HEK293 (cell line): ENCODE data around the gene GPX1.
A peak's percentile ranks its signal among the peaks of the same experiment; 100 is the strongest.
"Not testable (repeated sequence)": the region's sequence is repeated elsewhere in the genome, so short reads cannot be mapped to it uniquely, and the experiment has no call there.

Experiments used
- CTCF ChIA-PET: fragments of 350-600 bp; formaldehyde crosslinking; extraction: SDS; loops from one replicate; lab custom pipeline; 2021; ENCODE audit warnings: antibody characterized with exemption; lab: Yijun Ruan, JAX
- POLR2A ChIA-PET: fragments of 300-600 bp; formaldehyde crosslinking; extraction: SDS; loops from one replicate; lab custom pipeline; 2020; ENCODE audit warnings: antibody characterized with exemption, inconsistent platforms; lab: Yijun Ruan, JAX
- H3K27ac ChIP-seq: fragments of 200-500 bp; sonication (Bioruptor generic); 2 replicates; pipeline ENCODE4 v1.5.1; 2014; ENCODE audit warnings: low read depth, low read length, control low read depth, inconsistent platforms; ENCODE audit errors: extremely low read depth
- H3K36me3 ChIP-seq, 2 experiments: fragments of 200-500 bp in 1 of 2; sonication (Bioruptor generic) in 1 of 2; 1 replicate in 1 of 2; 2 replicates in 1 of 2; pipeline ENCODE4 v1.5.1; 2014 to 2017; ENCODE audit warnings: inconsistent platforms in 2 of 2, low read length in 2 of 2; ENCODE audit not compliant: control insufficient read depth in 2 of 2, insufficient read depth in 1 of 2
- H3K4me1 ChIP-seq: fragments of 200-500 bp; sonication (Bioruptor generic); 2 replicates; pipeline ENCODE4 v1.5.1; 2014; ENCODE audit warnings: mild to moderate bottlenecking, low read length, inconsistent platforms; ENCODE audit not compliant: control insufficient read depth, insufficient read depth
- H3K4me3 ChIP-seq: 2 replicates; pipeline ENCODE4 v1.5.1; 2011; ENCODE audit warnings: low read depth, mild to moderate bottlenecking, control low read depth, low read length, moderate library complexity
- H3K9me3 ChIP-seq: fragments of 200-500 bp; sonication (Bioruptor generic); 2 replicates; pipeline ENCODE4 v1.5.1; 2014; ENCODE audit warnings: low read depth, low read length, inconsistent platforms; ENCODE audit not compliant: control insufficient read depth, insufficient read depth
- BCL11B ChIP-seq: fragments of 450-650 bp; formaldehyde crosslinking; IDR thresholded peaks from 2 replicates; pipeline ENCODE4 v1.5.1; 2016; ENCODE audit warnings: low read depth, missing biosample characterization, missing genetic modification characterization
- KLF16 ChIP-seq: fragments of 450-650 bp; formaldehyde crosslinking; IDR thresholded peaks from 2 replicates; pipeline ENCODE4 v1.5.1; 2017; ENCODE audit warnings: missing biosample characterization, missing genetic modification characterization
- KLF9 ChIP-seq: fragments of 450-650 bp; formaldehyde crosslinking; IDR thresholded peaks from 2 replicates; pipeline ENCODE4 v1.5.1; 2016; ENCODE audit warnings: missing biosample characterization, missing genetic modification characterization, low read depth
- ZBTB11 ChIP-seq: fragments of 450-650 bp; formaldehyde crosslinking; conservative IDR thresholded peaks from 2 replicates; pipeline ENCODE4 v1.5.1; 2016; ENCODE audit warnings: low read depth, missing biosample characterization, missing genetic modification characterization
- ZBTB8A ChIP-seq: fragments of 450-650 bp; formaldehyde crosslinking; IDR thresholded peaks from 2 replicates; pipeline ENCODE4 v1.5.1; 2016; ENCODE audit warnings: missing biosample characterization, missing genetic modification characterization
- ZNF114 ChIP-seq: fragments of 450-650 bp; formaldehyde crosslinking; IDR thresholded peaks from 2 replicates; pipeline ENCODE4 v1.5.0; 2017; ENCODE audit warnings: missing biosample characterization, missing genetic modification characterization
- ZNF121 ChIP-seq: fragments of 450-650 bp; formaldehyde crosslinking; IDR thresholded peaks from 2 replicates; pipeline ENCODE4 v1.5.1; 2016; ENCODE audit warnings: missing biosample characterization, missing genetic modification characterization
- ZNF174 ChIP-seq: fragments of 450-650 bp; formaldehyde crosslinking; IDR thresholded peaks from 2 replicates; pipeline ENCODE4 v1.5.0; 2017; ENCODE audit warnings: missing biosample characterization, mild to moderate bottlenecking, missing genetic modification characterization
- ZNF335 ChIP-seq: fragments of 450-650 bp; formaldehyde crosslinking; conservative IDR thresholded peaks from 2 replicates; pipeline ENCODE4 v1.5.1; 2016; ENCODE audit warnings: missing biosample characterization, missing genetic modification characterization
- ZNF350 ChIP-seq: fragments of 450-650 bp; formaldehyde crosslinking; IDR thresholded peaks from 2 replicates; pipeline ENCODE4 v1.5.0; 2017; ENCODE audit warnings: missing biosample characterization, mild to moderate bottlenecking, missing genetic modification characterization
- ZNF394 ChIP-seq: fragments of 450-650 bp; formaldehyde crosslinking; IDR thresholded peaks from 2 replicates; pipeline ENCODE4 v1.5.1; 2016; ENCODE audit warnings: missing biosample characterization, missing genetic modification characterization, mild to moderate bottlenecking, moderate library complexity, borderline replicate concordance
- ZNF426 ChIP-seq: fragments of 450-650 bp; formaldehyde crosslinking; IDR thresholded peaks from 2 replicates; pipeline ENCODE4 v1.5.1; 2017; ENCODE audit warnings: missing biosample characterization, missing genetic modification characterization, mild to moderate bottlenecking, inconsistent platforms, moderate library complexity
- ZNF548 ChIP-seq: fragments of 450-650 bp; formaldehyde crosslinking; IDR thresholded peaks from 2 replicates; pipeline ENCODE4 v1.5.1; 2016; ENCODE audit warnings: missing biosample characterization, missing genetic modification characterization
- TF ChIP-seq, protein P1 (sequence below): fragments of 450-650 bp; formaldehyde crosslinking; IDR thresholded peaks from 2 replicates; pipeline ENCODE4; 2016; ENCODE audit warnings: missing biosample characterization, missing genetic modification characterization
- TF ChIP-seq, protein P2 (sequence below): fragments of 450-650 bp; formaldehyde crosslinking; IDR thresholded peaks from 2 replicates; pipeline ENCODE4 v1.5.1; 2017; ENCODE audit warnings: missing biosample characterization, mild to moderate bottlenecking, missing genetic modification characterization, moderate library complexity

Gene GPX1

DNA sequence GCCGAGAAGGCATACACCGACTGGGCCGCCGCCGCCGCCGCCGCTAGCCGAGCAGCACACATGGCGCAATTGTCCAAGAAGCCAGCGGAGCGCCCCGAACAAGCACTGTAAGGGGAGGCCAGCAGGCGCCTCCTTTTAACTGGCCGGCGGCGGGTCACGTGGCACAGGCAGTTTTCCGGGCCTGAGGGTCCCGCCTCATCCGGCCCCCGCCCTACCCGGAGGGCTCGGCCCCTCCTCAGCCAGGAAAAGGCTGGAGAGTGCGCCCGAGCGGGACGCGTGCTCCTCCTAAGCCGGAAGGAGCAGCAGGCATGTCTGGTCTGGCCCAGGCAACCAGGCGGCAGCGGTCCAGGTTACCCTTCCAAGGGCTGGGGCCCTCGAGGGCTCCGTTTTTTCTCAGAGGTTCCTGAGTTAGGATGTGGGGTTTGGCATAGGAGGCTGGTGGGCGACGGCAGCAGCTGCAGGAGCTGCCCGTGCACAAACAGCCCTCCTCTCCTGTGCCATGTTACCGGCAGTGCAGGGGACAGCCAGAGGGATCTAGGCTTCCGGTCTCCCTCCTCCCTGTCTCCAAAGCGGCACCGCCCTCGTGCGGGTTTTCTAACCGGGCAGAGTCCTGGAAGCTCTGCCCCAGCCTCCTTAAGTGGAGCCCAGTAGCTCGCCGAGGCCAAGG, at the start of gene GPX1 (continued):
- TF ChIP-seq ZBTB11 (tag by site-specific recombination) (peak; percentile 93), ZNF335 (peak; percentile 99), ZNF548 (tag by site-specific recombination) (no peak), ZBTB8A (peak; percentile 98), KLF16 (tag by site-specific recombination) (0 out of 2 replicates have a peak, but pooled peaks have one; percentile 42)

GRCh38 chr3:49406571-49407565, 48.7 kb upstream of the GPX1 start:
- H3K27ac ChIP-seq, result peak overlapping the region; percentile 39; the same call in 1 of the 2 replicates
- H3K4me1 ChIP-seq, result peaks cover 20% of the 10 kb centered on the region
- TF ChIP-seq ZNF350, result no peak
- no peak for TF ChIP-seq ZNF174
- TF ChIP-seq ZNF426 (tag by site-specific recombination), result no peak
- TF ChIP-seq, protein P1, sequence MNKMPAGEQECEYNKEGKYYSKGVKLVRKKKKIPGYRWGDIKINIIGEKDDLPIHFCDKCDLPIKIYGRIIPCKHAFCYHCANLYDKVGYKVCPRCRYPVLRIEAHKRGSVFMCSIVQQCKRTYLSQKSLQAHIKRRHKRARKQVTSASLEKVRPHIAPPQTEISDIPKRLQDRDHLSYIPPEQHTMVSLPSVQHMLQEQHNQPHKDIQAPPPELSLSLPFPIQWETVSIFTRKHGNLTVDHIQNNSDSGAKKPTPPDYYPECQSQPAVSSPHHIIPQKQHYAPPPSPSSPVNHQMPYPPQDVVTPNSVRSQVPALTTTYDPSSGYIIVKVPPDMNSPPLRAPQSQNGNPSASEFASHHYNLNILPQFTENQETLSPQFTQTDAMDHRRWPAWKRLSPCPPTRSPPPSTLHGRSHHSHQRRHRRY (tag by site-specific recombination), result no peak
- TF ChIP-seq ZNF114 (tag by site-specific recombination), result no peak
- peak; percentile 27; the same call in 1 of the 2 replicates for TF ChIP-seq KLF9
- TF ChIP-seq, protein P2, sequence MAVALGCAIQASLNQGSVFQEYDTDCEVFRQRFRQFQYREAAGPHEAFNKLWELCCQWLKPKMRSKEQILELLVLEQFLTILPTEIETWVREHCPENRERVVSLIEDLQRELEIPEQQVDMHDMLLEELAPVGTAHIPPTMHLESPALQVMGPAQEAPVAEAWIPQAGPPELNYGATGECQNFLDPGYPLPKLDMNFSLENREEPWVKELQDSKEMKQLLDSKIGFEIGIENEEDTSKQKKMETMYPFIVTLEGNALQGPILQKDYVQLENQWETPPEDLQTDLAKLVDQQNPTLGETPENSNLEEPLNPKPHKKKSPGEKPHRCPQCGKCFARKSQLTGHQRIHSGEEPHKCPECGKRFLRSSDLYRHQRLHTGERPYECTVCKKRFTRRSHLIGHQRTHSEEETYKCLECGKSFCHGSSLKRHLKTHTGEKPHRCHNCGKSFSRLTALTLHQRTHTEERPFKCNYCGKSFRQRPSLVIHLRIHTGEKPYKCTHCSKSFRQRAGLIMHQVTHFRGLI (tag by site-specific recombination), result no peak
- peak; percentile 94 for TF ChIP-seq ZNF121 (tag by site-specific recombination)
- 0 out of 2 replicates have a peak, but pooled peaks have one; percentile 72 for TF ChIP-seq BCL11B (tag by site-specific recombination)
- peak; percentile 16; the same call in 1 of the 2 replicates for TF ChIP-seq ZNF394 (tag by site-specific recombination)
- TF ChIP-seq, all 188 proteins: peak for 4
- Histone ChIP-seq H3K36me3 (peaks cover 3 to 10% of the 10 kb centered on the region in 2 experiments; a peak in 2 of 3 replicates), H3K9me3 (no peaks in the 10 kb centered on the region), H3K4me3 (no peak overlapping the region)
- ChIA-PET CTCF (interaction anchor here (0.6 to 0.8 kb wide), 3 partner anchors 29 to 389 kb away, joined by 3 read pairs; partner anchors contain the start of gene KLHDC8B), POLR2A (interaction anchor here (0.7 kb wide), 1 partner anchor 65 kb away, joined by 12 read pairs; no protein-coding TSS in a partner anchor)

GRCh38 chr3:49405570-49405969, 47.4 kb upstream of the GPX1 start:
- POLR2A ChIA-PET, H3K4me3 ChIP-seq, H3K27ac ChIP-seq, H3K9me3 ChIP-seq: not testable (repeated sequence)
- Histone ChIP-seq H3K4me1 (peaks cover 20% of the 10 kb centered on the region), H3K36me3 (peaks cover 3 to 18% of the 10 kb centered on the region in 2 experiments; a peak in 2 of 3 replicates)
- CTCF ChIA-PET, result interaction anchor here (0.8 kb wide), 1 partner anchor 234 kb away, joined by 3 read pairs; the partner anchor contains the start of gene KLHDC8B
